Type B pancreatic cell (in vitro differentiated cells): Measurements from ENCODE around the gene PCOLCE2. TPM values are rescaled to one million over a fixed set of nuclear protein-coding genes. Genes with fewer than 3 reads are reported as not detected.

Experiments used
- DNase-seq: peaks from one replicate; pipeline ENCODE4 v3.0.0; 2021; ENCODE audit warnings: mixed read lengths; ENCODE audit not compliant: unreplicated experiment; ENCODE audit errors: extremely low spot score
- H3K27ac Mint-ChIP-seq: 2 replicates; pipeline ENCODE4 v1.8.0; 2021; ENCODE audit warnings: mild to moderate bottlenecking, mixed read lengths
- H3K27me3 Mint-ChIP-seq: 2 replicates; pipeline ENCODE4 v1.8.0; 2021; ENCODE audit warnings: mixed read lengths
- H3K36me3 Mint-ChIP-seq: 2 replicates; pipeline ENCODE4 v1.8.0; 2021; ENCODE audit warnings: mixed read lengths
- H3K4me1 Mint-ChIP-seq: one replicate; pipeline ENCODE4 v1.8.0; 2021; ENCODE audit warnings: mixed read lengths; ENCODE audit not compliant: unreplicated experiment
- H3K4me3 Mint-ChIP-seq: 2 replicates; pipeline ENCODE4 v1.8.0; 2021; ENCODE audit warnings: mild to moderate bottlenecking, mixed read lengths
- H3K9me3 Mint-ChIP-seq: 2 replicates; pipeline ENCODE4 v1.8.0; 2021; ENCODE audit warnings: mixed read lengths
- total RNA-seq: library from RNA; stranded (reverse); gene quantifications from 2 replicates; pipeline ENCODE4 v1.2.1, GENCODE V29; 2021; ENCODE audit warnings: low replicate concordance
- TF ChIP-seq, protein P1 (sequence below): fragments of 200-600 bp; sonication (generic); conservative IDR thresholded peaks from 2 replicates; pipeline ENCODE4 v1.5.0; 2021; ENCODE audit warnings: antibody characterized with exemption, mild to moderate bottlenecking

PCOLCE2 gene
- total RNA-seq, 1 donor from 2014 or later = 7.2 TPM

DNA sequence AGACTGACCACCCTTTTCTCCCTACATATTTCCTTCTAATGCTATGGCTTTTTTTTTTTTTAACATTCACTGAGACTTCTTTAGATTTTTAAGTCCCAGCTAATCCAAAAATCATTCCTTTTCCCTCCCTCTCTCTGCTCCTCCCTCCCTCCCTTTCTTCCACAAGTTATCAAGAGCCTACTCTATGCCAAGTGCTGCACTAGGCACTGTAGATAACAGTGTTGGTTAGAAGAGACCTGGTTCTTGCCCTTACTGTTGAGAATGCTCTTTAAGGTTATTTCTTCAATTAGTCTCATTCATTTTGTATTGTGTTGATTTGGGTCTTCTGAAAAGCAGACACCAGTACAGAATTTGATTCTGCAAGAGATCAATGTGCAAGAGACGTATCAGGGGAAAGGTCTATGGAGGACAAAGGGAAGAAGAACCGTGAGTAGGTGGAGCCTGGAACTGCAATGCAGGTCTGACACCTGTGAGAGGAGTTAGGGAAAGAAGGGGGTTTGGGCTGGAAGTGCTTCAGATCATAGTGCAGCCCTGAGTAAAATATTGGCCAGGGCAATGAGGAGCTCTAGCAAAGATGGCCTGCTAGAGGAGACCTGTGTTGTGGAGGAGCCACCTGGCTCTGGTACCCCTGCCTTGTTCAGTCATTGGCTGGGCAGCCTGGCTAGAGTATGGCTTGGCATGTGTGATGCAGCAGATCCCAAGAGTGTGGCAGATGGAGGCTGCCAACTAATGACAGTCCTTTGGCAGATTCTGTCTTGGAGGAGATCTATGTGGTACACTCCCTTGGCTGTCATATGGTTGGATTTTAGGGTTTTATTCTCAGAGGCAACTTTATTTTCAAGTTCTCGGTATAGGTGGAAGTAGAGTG, 9.7 kb upstream of the PCOLCE2 start:
- H3K4me3 Mint-ChIP-seq = no peak overlapping the region

DNA sequence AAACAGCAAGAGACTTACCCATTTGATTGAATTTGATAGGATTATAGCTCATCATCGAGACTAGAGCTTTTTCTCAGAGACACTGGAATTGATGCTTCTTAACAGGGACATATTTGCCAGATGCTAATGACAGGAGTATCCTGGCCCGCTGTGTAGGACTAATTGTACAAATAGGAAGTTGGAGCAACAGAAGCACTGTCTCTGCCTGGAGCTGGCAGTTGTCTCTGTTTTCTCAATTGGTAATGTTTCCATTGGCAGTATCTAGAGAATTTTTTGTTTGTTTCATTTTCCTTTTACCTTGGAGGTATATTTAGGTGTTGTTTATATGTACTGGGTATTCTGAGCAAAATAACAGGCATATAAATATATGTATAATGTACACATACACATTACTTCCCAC, 8.9 kb upstream of the PCOLCE2 start:
- H3K4me3 Mint-ChIP-seq = no peak overlapping the region
- no peaks in the 10 kb centered on the region for H3K4me1 Mint-ChIP-seq
- peaks cover 20% of the 10 kb centered on the region for H3K27me3 Mint-ChIP-seq
- H3K36me3 Mint-ChIP-seq = no peaks in the 10 kb centered on the region
- TF ChIP-seq, protein P1, sequence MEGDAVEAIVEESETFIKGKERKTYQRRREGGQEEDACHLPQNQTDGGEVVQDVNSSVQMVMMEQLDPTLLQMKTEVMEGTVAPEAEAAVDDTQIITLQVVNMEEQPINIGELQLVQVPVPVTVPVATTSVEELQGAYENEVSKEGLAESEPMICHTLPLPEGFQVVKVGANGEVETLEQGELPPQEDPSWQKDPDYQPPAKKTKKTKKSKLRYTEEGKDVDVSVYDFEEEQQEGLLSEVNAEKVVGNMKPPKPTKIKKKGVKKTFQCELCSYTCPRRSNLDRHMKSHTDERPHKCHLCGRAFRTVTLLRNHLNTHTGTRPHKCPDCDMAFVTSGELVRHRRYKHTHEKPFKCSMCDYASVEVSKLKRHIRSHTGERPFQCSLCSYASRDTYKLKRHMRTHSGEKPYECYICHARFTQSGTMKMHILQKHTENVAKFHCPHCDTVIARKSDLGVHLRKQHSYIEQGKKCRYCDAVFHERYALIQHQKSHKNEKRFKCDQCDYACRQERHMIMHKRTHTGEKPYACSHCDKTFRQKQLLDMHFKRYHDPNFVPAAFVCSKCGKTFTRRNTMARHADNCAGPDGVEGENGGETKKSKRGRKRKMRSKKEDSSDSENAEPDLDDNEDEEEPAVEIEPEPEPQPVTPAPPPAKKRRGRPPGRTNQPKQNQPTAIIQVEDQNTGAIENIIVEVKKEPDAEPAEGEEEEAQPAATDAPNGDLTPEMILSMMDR = no peak
- no peak overlapping the region for H3K27ac Mint-ChIP-seq
- H3K9me3 Mint-ChIP-seq = peaks cover 5% of the 10 kb centered on the region
- DNase-seq = no peak

More for the DNA sequence above, 9.7 kb upstream of the PCOLCE2 start:
- peaks cover 19% of the 10 kb centered on the region for H3K27me3 Mint-ChIP-seq
- DNase-seq = no peak
- no peaks in the 10 kb centered on the region for H3K4me1 Mint-ChIP-seq
- TF ChIP-seq, protein P1 = no peak
- H3K9me3 Mint-ChIP-seq = peaks cover 5% of the 10 kb centered on the region
- no peak overlapping the region for H3K27ac Mint-ChIP-seq
- H3K36me3 Mint-ChIP-seq = no peaks in the 10 kb centered on the region

DNA sequence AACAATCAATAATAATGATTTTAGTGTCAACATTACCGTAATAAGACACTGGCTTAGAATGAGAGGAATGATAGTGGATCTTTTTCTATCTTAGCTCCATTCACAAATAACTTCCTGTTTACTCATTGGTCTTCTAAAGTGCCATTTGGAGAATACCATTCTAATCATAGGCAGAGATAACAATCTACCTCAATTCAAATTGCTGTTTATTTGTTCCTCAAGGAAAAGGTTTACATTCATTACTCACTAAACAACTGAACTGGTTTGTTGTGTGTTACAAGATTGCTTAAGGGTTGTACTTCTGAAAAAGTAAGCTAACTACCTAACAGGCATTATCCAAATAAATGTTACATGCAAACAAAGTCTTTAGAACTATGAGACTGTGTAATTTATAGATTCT, 8.1 kb upstream of the PCOLCE2 start:
- Mint-ChIP-seq H3K4me3 (no peak overlapping the region), H3K4me1 (no peaks in the 10 kb centered on the region), H3K27ac (no peak overlapping the region), H3K27me3 (peaks cover 22% of the 10 kb centered on the region), H3K9me3 (peaks cover 5% of the 10 kb centered on the region), H3K36me3 (no peaks in the 10 kb centered on the region)
- TF ChIP-seq, protein P1 = no peak
- DNase-seq = no peak

DNA sequence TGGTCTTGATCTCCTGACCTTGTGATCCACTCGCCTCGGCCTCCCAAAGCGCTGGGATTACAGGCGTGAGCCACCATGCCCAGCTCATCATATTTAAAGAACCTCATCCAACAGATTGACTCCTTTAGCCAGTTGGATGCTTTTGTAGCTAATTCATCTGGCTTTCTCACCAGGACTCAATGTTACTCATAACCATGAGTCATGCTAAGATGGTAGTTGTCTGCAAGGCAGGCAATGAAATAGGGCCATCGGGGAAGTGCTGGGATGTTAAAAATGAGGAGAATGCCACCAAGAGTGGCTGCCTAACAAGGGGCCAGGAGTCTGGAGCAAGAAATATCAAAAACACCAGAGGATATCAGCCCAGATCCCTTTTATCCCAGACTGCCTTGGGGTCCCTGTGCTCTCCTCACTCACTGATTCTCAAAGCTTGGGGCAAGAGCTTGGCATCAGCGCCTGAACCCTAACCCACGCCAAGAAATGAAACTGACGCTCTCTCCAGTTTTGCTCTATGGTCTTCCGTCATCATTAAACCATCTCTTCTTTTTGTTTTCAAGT, 7.4 kb upstream of the PCOLCE2 start:
- H3K27me3 Mint-ChIP-seq = peaks cover 26% of the 10 kb centered on the region
- no peak overlapping the region for H3K27ac Mint-ChIP-seq
- peaks cover 5% of the 10 kb centered on the region for H3K9me3 Mint-ChIP-seq
- H3K4me3 Mint-ChIP-seq = no peak overlapping the region
- DNase-seq = no peak
- no peaks in the 10 kb centered on the region for H3K4me1 Mint-ChIP-seq
- H3K36me3 Mint-ChIP-seq = no peaks in the 10 kb centered on the region
- TF ChIP-seq, protein P1 = no peak

DNA sequence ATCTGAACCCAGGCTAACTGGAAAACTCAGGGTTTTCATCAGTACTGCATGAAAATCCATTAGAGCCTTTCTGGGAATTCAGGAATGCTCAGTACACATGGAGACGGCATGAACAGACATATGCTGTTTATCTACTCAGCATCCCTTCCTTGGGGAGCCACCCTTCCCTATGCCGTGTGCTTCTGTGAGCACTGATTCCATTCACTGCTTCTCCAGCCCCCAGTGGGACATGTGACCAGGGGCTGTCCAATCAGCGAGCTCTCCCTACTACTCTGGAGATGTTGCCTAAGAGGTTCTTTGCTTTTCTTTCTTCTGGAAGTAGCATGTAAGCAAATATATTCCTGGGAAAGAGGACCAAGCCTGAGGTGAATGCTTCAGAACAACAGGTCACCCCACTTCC, 5.6 kb upstream of the PCOLCE2 start:
- TF ChIP-seq, protein P1 = no peak
- H3K4me1 Mint-ChIP-seq = no peaks in the 10 kb centered on the region
- H3K36me3 Mint-ChIP-seq = no peaks in the 10 kb centered on the region
- H3K4me3 Mint-ChIP-seq = no peak overlapping the region
- H3K9me3 Mint-ChIP-seq = peaks cover 5% of the 10 kb centered on the region
- peaks cover 35% of the 10 kb centered on the region for H3K27me3 Mint-ChIP-seq
- DNase-seq = no peak
- H3K27ac Mint-ChIP-seq = no peak overlapping the region
